Liver (tissue), 9 donors: Measurements from ENCODE around the gene ZNF768. TPM values are rescaled to one million over a fixed set of nuclear protein-coding genes. Genes with fewer than 3 reads are reported as not detected.

Experiments
- DNase-seq: peaks from one replicate; pipeline ENCODE4 v3.0.0-alpha.2; 2017; ENCODE audit warnings: low spot score
- H3K27ac ChIP-seq, 2 donors: one replicate each; pipeline ENCODE4 v1.7.0; 2013; ENCODE audit warnings: inconsistent platforms in 2 of 2, low read length in 2 of 2, control low read depth in 1 of 2, low read depth in 1 of 2, mild to moderate bottlenecking in 1 of 2
- H3K27me3 ChIP-seq, 4 donors: one replicate each; pipeline versions ENCODE4 v1.6.1 to v1.7.0; 2013; ENCODE audit warnings: low read length in 3 of 4, inconsistent platforms in 1 of 4, mild to moderate bottlenecking in 1 of 4, moderate library complexity in 1 of 4; ENCODE audit not compliant: control insufficient read depth in 4 of 4, insufficient read depth in 4 of 4
- H3K36me3 ChIP-seq, 4 donors: one replicate each; pipeline versions ENCODE4 v1.6.1 to v1.7.0; 2013; ENCODE audit warnings: low read length in 3 of 4, mild to moderate bottlenecking in 3 of 4, low read depth in 1 of 4, moderate library complexity in 1 of 4; ENCODE audit not compliant: control insufficient read depth in 4 of 4, insufficient read depth in 3 of 4
- H3K4me1 ChIP-seq, 4 donors: one replicate each; pipeline versions ENCODE4 v1.6.1 to v1.7.0; 2013; ENCODE audit warnings: low read length in 3 of 4, mild to moderate bottlenecking in 3 of 4, moderate library complexity in 1 of 4; ENCODE audit not compliant: control insufficient read depth in 4 of 4, insufficient read depth in 4 of 4
- H3K4me3 ChIP-seq, 3 donors: one replicate each; pipeline versions ENCODE4 v1.6.1 to v1.7.0; 2013; ENCODE audit warnings: low read length in 3 of 3, control low read depth in 1 of 3, low read depth in 1 of 3, mild to moderate bottlenecking in 1 of 3
- H3K9ac ChIP-seq, 2 donors: one replicate each; pipeline ENCODE4 v1.7.0; 2013; ENCODE audit warnings: low read length in 2 of 2, mild to moderate bottlenecking in 2 of 2, moderate library complexity in 2 of 2, control low read depth in 1 of 2, low read depth in 1 of 2
- H3K9me3 ChIP-seq, 4 donors: one replicate each; pipeline versions ENCODE4 v1.6.1 to v1.7.0; 2013; ENCODE audit warnings: low read length in 3 of 4; ENCODE audit not compliant: control insufficient read depth in 4 of 4
- CTCF ChIP-seq: fragments of 150-350 bp; IDR thresholded peaks from 2 replicates; pipeline ENCODE4 v1.5.1; 2017; ENCODE audit warnings: improper control_type of control experiment, low read depth, low read length; ENCODE audit not compliant: missing input control
- EGR1 ChIP-seq, 2 donors: IDR thresholded peaks; 2 replicates each; pipeline ENCODE4 v1.6.1; 2016 to 2018; ENCODE audit warnings: antibody characterized with exemption in 2 of 2, low read depth in 2 of 2
- FOXA2 ChIP-seq: IDR thresholded peaks from 2 replicates; pipeline ENCODE4 v1.6.1; 2016; ENCODE audit warnings: antibody characterized with exemption
- HNF4A ChIP-seq, 2 donors: conservative IDR thresholded peaks; 2 replicates each; pipeline ENCODE4 v1.6.1; 2016; ENCODE audit warnings: antibody characterized with exemption in 2 of 2, mild to moderate bottlenecking in 2 of 2
- JUND ChIP-seq, 2 donors: IDR thresholded peaks; 2 replicates each; pipeline ENCODE4 v1.6.1; 2016; ENCODE audit warnings: antibody characterized with exemption in 2 of 2
- MAX ChIP-seq: IDR thresholded peaks from 2 replicates; pipeline ENCODE4 v1.6.1; 2016; ENCODE audit warnings: antibody characterized with exemption
- NR2F2 ChIP-seq: IDR thresholded peaks from 2 replicates; pipeline ENCODE4 v1.6.1; 2016; ENCODE audit warnings: antibody characterized with exemption
- RAD21 ChIP-seq, 2 donors: IDR thresholded peaks; 2 replicates each; pipeline ENCODE4 v1.6.1; 2016; ENCODE audit warnings: antibody characterized with exemption in 2 of 2, mild to moderate bottlenecking in 2 of 2
- REST ChIP-seq: IDR thresholded peaks from 2 replicates; pipeline ENCODE4 v1.6.1; 2016; ENCODE audit warnings: antibody characterized with exemption, mild to moderate bottlenecking
- RXRA ChIP-seq, 2 donors: IDR thresholded peaks; 2 replicates each; pipeline ENCODE4 v1.6.1; 2017 to 2018; ENCODE audit warnings: antibody characterized with exemption in 2 of 2, mild to moderate bottlenecking in 1 of 2
- TAF1 ChIP-seq: conservative IDR thresholded peaks from 2 replicates; pipeline ENCODE4 v1.6.1; 2016; ENCODE audit warnings: antibody characterized with exemption, mild to moderate bottlenecking
- YY1 ChIP-seq: IDR thresholded peaks from 2 replicates; pipeline ENCODE4 v1.6.1; 2016; ENCODE audit warnings: antibody characterized with exemption, mild to moderate bottlenecking
- ZBTB33 ChIP-seq: IDR thresholded peaks from 2 replicates; pipeline ENCODE4 v1.6.1; 2016; ENCODE audit warnings: antibody characterized with exemption
- WGBS: extraction: QIAGEN DNeasy Blood & Tissue Kit; methylation state at CpG from one replicate; pipeline ENCODE4 v1.1.7; 2013; 5-methylcytosine and 5-hydroxymethylcytosine counted together
- polyA plus RNA-seq, 2 donors: library from polyadenylated mRNA; stranded (reverse) in 1 of 2; unstranded in 1 of 2; fragments of 200-250 nt in 1 of 2; fragments of >200 nt in 1 of 2; fragmentation: Nextera tagmentation in 1 of 2; extraction: Ambion mirVana in 1 of 2; gene quantifications; one replicate each; pipeline versions ENCODE4 v1.2.1 to v1.2.3, GENCODE V29; 2013 to 2015
- total RNA-seq, 2 donors: library from RNA; depleted of rRNA; stranded (reverse); fragments of >200 nt; gene quantifications; one replicate each; pipeline ENCODE4 v1.2.3, GENCODE V29; 2014
- donor health status: healthy.
- donor health status: healthy.
- donor health status: healthy.
- donor health status: healthy.
- donor health status: healthy.

Gene ZNF768
- total and polyA plus RNA-seq, 4 donors = 2.2 to 16.9 (median 10.9) TPM

- no peak for DNase-seq
- no peak overlapping the region for H3K9ac ChIP-seq
- TF ChIP-seq CTCF (no peak), YY1 (no peak)
- no peaks in the 10 kb centered on the region for H3K4me1 ChIP-seq
- 92% methylated on average over 8 of the region's 8 CpGs for WGBS
- H3K4me3 ChIP-seq = no peak overlapping the region
- no peaks in the 10 kb centered on the region for H3K9me3 ChIP-seq
- no peak overlapping the region for H3K27ac ChIP-seq
- peaks cover 0 to 16% (median 6%) of the 10 kb centered on the region in 4 donors for H3K36me3 ChIP-seq
- H3K27me3 ChIP-seq = no peaks in the 10 kb centered on the region
Measured at GRCh38 chr16:30499284-30499683, 27.1 kb downstream of the ZNF768 start.

- Histone ChIP-seq H3K4me3 (no peak overlapping the region), H3K27me3 (no peaks in the 10 kb centered on the region), H3K36me3 (peaks cover 0 to 14% (median 2%) of the 10 kb centered on the region in 4 donors), H3K27ac (no peak overlapping the region), H3K4me1 (peaks cover 0 to 7% (median 2%) of the 10 kb centered on the region in 4 donors), H3K9ac (no peak overlapping the region), H3K9me3 (no peaks in the 10 kb centered on the region)
- TF ChIP-seq FOXA2 = no peak
- no peak for TF ChIP-seq EGR1 (IDR thresholded peaks at IDR 0.05; ENCODE audit: low read depth in 2 of 2)
- no peak for TF ChIP-seq HNF4A (conservative IDR thresholded peaks at IDR 0.05)
- no peak for TF ChIP-seq RAD21 (IDR thresholded peaks at IDR 0.05)
- TF ChIP-seq MAX = no peak
- TF ChIP-seq CTCF = no peak
- TF ChIP-seq NR2F2 = no peak
- no peak for TF ChIP-seq ZBTB33
- no peak for TF ChIP-seq YY1
- TF ChIP-seq JUND (IDR thresholded peaks at IDR 0.05) = no peak
- no peak for TF ChIP-seq REST
- TF ChIP-seq TAF1 = no peak
- no peak for TF ChIP-seq RXRA (IDR thresholded peaks at IDR 0.05)
- WGBS = 89% methylated on average over 12 of the region's 12 CpGs
- DNase-seq = no peak
Measured at GRCh38 chr16:30494709-30495108, 31.7 kb downstream of the ZNF768 start.
